BJ (cell line): ENCODE measurements around the gene CARD14. TPM values are rescaled to one million over a fixed set of nuclear protein-coding genes. Genes with fewer than 3 reads are reported as not detected.

ENCODE experiments used
- CTCF ChIA-PET: fragments of 350-600 bp; formaldehyde crosslinking; extraction: SDS; loops from one replicate; lab custom pipeline; 2021; ENCODE audit warnings: antibody characterized with exemption, inconsistent platforms; lab: Yijun Ruan, JAX
- POLR2A ChIA-PET: fragments of 300-600 bp; sonication (Branson Sonifier 250); formaldehyde crosslinking; extraction: SDS; loops from one replicate; lab custom pipeline; 2021; ENCODE audit warnings: antibody characterized with exemption; lab: Charles Lee
- DNase-seq: peaks from one replicate; pipeline ENCODE4 v3.0.0-alpha.2; 2011; ENCODE audit warnings: low read depth
- H3K27me3 ChIP-seq: 2 replicates; pipeline ENCODE4 v1.6.0; 2011; ENCODE audit warnings: low read length; ENCODE audit not compliant: control insufficient read depth, insufficient read depth
- H3K36me3 ChIP-seq: 2 replicates; pipeline ENCODE4 v1.5.1; 2011; ENCODE audit warnings: low read length; ENCODE audit not compliant: control insufficient read depth, insufficient read depth
- H3K4me3 ChIP-seq: 2 replicates; pipeline ENCODE4 v1.5.1; 2011; ENCODE audit warnings: low read depth, mild to moderate bottlenecking, control low read depth, low read length
- polyA minus RNA-seq: library from RNA; depleted of rRNA, polyadenylated mRNA; stranded (reverse); fragments of >200 nt; gene quantifications from 2 replicates; pipeline ENCODE4 v1.2.3, GENCODE V29; 2011; rRNA and poly(A)+ RNA removed
- polyA plus RNA-seq: library from polyadenylated mRNA; depleted of rRNA; stranded (reverse); fragments of >200 nt; gene quantifications from 2 replicates; pipeline ENCODE4 v1.2.3, GENCODE V29; 2011; rRNA removed
- TF ChIP-seq, protein P1 (sequence below): IDR thresholded peaks from 2 replicates; pipeline ENCODE4 v1.5.1; 2011; ENCODE audit warnings: low read depth, mild to moderate bottlenecking, control low read depth, inconsistent platforms, low read length, moderate library complexity; ENCODE audit not compliant: insufficient read depth

CARD14 gene
- polyA plus RNA-seq (not detected in 2 replicates), polyA minus RNA-seq (not detected in 2 replicates)

DNA sequence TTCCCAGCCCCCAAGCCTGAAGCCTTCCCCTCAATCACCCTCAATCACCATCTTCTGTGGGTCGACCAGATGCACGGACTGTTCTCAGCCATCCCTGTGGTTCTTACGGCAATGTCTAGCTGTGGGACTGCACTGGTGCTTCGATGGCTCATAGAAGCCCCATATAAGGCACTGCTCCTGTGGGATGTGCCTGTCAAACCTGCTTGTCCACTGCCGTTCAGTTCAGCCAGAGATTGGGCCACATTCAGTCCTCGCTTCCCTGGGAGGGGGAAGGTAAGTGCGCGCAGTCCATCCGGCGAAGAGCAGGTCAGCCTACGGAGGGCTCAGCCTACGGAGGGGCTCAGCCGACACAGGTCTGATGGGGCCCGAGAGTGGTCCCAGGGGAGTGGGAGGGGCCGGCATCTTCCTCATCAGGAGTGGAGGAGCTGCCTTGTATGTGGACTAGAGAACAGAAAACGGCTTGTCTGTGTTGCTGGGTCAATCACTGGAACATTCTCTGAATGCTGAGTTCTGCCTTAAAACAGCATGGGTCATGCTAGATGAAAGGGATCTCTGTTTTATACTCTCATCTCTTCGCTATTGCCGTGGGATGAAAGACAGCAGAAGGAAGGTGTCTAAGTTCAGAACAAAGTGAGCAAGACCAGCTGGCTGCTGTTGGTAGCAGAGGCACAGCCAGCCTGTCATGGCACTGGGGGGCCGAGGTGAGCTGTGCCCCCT lies at the start of gene CARD14:
TSS of gene CARD14 (plus strand) at position 247 of the 717 bp plus-strand sequence. CDS start 11,409 bp downstream, outside the sequence.
- no peak for DNase-seq
- CTCF ChIA-PET, result interaction anchor here (2.3 kb wide), 1 partner anchor 26 kb away, joined by 12 read pairs; no protein-coding TSS in a partner anchor
- POLR2A ChIA-PET, result no interaction called here
- Histone ChIP-seq H3K27me3 (peaks cover 4% of the 10 kb centered on the region), H3K36me3 (no peaks in the 10 kb centered on the region), H3K4me3 (no peak within 1 kb of the TSS)
- TF ChIP-seq, protein P1, sequence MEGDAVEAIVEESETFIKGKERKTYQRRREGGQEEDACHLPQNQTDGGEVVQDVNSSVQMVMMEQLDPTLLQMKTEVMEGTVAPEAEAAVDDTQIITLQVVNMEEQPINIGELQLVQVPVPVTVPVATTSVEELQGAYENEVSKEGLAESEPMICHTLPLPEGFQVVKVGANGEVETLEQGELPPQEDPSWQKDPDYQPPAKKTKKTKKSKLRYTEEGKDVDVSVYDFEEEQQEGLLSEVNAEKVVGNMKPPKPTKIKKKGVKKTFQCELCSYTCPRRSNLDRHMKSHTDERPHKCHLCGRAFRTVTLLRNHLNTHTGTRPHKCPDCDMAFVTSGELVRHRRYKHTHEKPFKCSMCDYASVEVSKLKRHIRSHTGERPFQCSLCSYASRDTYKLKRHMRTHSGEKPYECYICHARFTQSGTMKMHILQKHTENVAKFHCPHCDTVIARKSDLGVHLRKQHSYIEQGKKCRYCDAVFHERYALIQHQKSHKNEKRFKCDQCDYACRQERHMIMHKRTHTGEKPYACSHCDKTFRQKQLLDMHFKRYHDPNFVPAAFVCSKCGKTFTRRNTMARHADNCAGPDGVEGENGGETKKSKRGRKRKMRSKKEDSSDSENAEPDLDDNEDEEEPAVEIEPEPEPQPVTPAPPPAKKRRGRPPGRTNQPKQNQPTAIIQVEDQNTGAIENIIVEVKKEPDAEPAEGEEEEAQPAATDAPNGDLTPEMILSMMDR, result no peak

DNA sequence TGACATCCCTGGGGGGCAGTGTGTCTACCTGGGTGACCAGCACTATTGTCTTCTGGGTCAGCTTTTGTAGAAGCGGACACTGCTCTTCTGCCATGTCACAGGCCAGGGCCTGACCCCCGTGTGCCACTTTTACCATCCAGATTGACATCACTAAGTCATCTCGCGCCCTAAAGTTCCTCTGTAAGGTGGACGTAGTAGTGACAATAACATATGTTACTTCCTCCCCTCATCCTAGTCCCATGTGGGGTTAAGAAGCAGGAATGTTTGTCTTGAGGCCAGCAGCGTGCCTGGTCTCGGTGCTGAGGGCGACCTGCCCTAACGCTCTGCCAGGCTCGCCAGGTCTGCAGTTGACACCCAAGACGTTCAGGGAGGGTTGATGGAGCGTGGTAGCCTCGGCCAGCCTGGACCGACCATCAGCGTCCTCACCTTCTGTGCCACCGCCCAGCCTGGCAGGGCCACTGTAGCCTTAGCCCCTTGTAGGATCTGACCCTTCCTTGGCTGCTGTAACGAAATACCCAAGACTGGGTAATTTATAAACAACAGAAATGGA lies 47.7 kb upstream of the CARD14 start:
- H3K27me3 ChIP-seq, result 0 out of 2 replicates have a peak, but pooled peaks cover 2% of the 10 kb centered on the region
- POLR2A ChIA-PET, result no interaction called here
- no peak for DNase-seq
- TF ChIP-seq, protein P1, result no peak
- H3K36me3 ChIP-seq, result no peaks in the 10 kb centered on the region; the same call in none of the 2 replicates
- CTCF ChIA-PET, result interaction anchor here (1.5 kb wide), 1 partner anchor 113 kb away, joined by 3 read pairs; no protein-coding TSS in a partner anchor
- no peak overlapping the region for H3K4me3 ChIP-seq

DNA sequence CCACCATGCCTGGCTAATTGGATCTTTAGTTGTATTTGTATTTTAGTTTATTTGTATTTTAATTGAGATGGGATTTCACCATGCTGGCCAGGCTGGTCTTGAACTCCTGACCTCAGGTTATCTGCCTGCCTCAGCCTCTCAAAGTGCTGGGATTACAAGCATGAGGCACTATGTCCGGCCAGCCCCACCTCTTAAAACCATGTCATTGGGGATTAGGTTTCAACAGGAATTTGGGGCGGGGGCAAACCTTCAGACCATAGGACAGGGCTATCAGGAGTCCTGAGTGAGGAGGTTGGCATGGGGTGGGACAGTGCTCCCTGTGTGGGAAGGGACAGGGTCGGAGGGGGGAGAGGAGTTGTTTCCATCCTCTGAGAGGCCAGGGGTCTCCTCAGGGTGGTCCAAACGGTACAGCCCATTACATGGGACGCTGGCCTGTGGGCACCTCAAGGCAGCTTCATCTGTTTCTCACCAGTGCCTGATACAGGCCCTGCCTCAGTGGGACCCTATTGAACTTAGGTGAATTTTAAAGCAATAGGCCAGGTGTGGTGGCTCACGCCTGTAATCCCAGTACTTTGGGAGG lies 46.8 kb upstream of the CARD14 start:
- TF ChIP-seq, protein P1, result no peak
- no peaks in the 10 kb centered on the region; the same call in none of the 2 replicates for H3K36me3 ChIP-seq
- DNase-seq, result no peak
- no peak overlapping the region for H3K4me3 ChIP-seq
- H3K27me3 ChIP-seq, result 0 out of 2 replicates have a peak, but pooled peaks cover 2% of the 10 kb centered on the region
- ChIA-PET CTCF (interaction anchor here (1.5 to 2.1 kb wide), 2 partner anchors 8 to 114 kb away, joined by 3 to 7 read pairs; no protein-coding TSS in a partner anchor), POLR2A (no interaction called here)

- Histone ChIP-seq H3K27me3 (0 out of 2 replicates have a peak, but pooled peaks cover 2% of the 10 kb centered on the region), H3K4me3 (no peak overlapping the region), H3K36me3 (no peaks in the 10 kb centered on the region; the same call in 1 of the 2 replicates)
- POLR2A ChIA-PET, result no interaction called here
- DNase-seq, result no peak
- TF ChIP-seq, protein P1, result no peak
- CTCF ChIA-PET, result interaction anchor here (1.4 to 2.1 kb wide), 3 partner anchors 8 to 41 kb away, joined by 3 to 8 read pairs (median 7); partner anchors contain the start of gene GAA
Measured at GRCh38 chr17:80123791-80124190, 46.0 kb upstream of the CARD14 start.
